ENCODE results near the gene ZNF865.
A peak's percentile ranks its signal among the peaks of the same experiment; 100 is the strongest.
"Not testable (repeated sequence)": the region's sequence is repeated elsewhere in the genome, so short reads cannot be mapped to it uniquely, and the experiment has no call there.

ZNF865 gene

DNA sequence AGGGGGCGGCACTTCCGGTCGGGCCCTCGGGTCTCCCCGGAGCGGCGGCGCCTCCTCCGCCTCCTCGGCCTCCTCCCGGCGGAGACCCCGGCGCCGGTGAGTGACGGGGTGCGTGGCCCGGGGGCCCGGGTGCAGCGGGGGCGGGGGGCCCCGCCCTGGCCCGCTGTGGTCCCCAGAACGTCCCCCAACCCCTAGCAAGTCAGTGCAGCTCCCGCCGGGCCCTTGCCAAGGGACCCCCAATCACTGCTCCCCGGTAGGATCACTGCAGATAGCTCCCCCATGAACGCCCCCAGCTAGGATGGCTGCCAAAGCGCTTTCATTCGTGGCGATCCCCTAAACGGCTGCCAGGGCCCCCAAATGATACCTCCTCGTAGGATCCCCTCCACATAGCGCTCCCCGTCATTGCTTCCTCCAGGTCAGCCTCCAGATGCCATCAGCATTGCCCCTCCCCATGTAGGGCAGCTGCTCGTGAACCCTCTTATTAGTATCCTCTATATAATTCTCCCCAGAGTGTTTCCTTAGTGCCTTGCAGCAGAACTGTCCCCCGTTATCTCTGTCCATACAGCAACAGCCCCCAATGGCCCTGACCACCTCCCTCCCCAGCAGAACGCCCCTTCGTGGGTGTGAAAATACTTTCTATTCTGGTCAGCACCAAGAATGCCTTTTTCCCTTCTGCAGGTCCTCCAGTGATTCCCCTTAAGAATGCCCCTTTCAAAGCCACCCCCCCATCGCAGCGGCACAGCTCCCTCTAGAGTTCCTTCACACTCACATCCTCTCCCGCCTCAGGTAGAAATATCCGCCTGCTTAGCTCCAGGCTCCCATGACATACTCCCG is at the start of gene ZNF865:
Gene ZNF865, plus strand, starts transcription at position 11 of the 834 bp plus-strand sequence. CDS start 7,972 bp downstream, outside the sequence.
- no peak for FAIRE-seq

DNA sequence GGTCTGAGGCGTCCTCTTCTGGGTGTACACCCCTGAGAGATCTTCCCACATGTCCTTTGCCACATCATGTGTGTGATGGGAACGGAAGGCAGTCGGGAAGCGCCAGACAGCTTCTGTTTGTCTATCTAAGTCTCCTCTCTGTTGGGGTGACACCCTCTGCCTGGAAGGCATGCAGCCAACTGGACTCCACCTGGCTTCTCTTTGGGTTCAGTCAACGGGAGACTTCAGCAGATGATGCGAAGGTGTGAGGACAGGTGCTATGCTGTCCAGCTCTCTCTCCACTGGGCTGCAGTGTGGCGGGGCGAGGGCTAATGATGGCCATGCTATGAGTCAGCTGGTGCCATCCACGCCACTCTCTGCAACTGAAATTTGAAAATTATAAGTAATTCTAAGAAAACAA is 45.8 kb upstream of the ZNF865 start:
- no peak for FAIRE-seq

DNA sequence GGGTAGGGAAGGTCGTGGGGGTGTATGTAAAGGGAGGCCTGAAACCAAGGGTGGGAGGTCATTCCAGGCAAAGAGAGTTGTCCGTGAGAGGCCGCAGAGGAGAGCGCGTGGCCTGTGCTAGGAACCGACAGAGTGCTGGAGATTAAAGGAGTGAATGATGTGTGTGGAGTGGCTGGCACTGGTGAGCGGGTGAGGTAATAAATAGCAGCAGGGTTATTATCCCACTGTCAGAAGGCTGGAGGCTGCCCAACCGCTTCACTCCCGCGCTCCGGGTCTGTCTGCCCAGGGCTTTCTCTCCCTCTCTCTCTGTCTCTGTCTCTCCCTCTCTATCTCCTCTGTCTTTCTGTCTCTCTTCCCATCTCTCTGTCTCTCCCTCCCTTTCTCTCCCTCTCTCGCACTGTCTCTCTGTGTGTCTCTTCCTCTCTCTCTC is 42.2 kb upstream of the ZNF865 start:
- no peak for FAIRE-seq

DNA sequence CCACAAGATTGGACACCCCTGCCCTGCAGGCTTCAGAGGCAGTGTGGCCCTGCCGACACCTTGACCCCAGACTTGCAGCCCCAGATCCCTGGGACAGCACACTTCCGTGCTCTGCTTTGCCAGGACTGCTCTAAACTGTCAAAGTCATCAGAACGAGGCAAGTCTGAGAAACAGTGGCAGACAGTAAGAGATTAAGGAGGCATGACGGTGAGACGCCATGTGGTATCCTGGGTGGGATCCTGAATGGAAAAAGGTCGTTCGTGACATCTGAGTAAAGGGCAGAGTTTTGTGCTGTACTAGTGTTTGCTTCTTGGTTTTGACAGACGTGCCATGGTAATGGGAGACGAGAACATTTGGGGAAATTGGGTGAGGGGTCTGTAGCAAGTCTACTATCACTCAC is 38.6 kb upstream of the ZNF865 start:
- FAIRE-seq, result no peak

DNA sequence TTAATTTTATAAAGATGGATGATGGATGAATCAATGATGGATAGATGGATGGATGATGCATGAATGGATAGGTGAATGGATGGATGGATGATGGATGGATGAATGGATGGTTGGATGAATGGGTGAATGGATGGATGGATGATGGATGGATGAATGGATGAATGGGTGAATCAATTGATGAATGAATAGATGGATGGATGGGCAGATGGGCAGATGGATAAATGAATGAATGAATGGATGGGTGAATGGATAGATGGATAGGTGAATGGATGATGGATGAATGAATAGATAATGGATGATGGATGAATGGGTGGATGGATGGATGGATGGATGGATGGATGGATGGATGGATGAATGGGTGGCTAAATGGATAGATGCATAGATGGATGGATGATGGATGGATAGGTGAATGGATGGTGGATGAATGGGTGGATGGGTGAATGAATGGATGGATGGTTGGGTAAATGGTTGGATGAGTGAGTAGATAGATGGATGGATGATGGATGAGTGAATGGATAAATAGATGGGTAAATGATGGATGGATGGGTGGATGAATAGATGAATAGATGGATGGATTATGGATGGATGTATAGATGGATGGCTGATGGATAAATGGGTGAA is 37.6 kb upstream of the ZNF865 start:
- no peak for FAIRE-seq

DNA sequence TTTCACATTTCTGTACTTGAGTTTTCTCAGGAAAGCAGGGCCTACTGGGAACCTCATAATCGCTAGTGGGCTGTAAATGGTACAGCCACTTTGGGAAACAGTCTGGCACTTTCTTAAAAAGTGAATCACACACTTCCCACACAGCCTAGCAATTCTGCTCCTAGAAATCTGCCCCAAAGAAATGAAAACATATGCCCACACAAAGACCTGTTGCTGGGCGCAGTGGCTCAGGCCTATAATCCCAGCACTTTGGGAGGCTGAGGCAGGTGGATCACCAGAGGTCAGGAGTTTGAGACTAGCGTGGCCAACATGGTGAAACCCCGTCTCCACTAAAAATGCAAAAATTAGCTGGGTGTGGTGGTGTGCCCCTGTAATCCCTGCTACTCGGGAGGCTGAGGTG is 36.0 kb upstream of the ZNF865 start:
- FAIRE-seq, result not testable (repeated sequence)

DNA sequence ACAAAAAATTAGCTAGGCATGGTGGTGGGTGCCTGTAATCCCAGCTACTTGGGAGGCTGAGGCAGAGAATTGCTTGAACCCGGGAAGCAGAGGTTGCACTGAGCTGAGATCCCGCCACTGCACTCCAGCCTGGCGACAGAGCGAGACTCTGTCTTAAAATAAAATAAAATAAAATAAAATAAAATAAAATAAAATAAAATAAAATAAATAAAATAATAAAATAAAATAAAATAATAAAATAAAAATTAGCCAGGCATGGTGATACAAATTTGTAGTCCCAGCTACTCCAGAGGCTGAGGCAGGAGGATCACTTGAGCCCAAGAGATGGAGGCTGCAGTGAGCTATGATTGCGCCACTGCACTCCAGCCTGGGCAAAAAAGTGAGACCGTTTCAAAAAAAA is 31.5 kb upstream of the ZNF865 start:
- not testable (repeated sequence) for FAIRE-seq

DNA sequence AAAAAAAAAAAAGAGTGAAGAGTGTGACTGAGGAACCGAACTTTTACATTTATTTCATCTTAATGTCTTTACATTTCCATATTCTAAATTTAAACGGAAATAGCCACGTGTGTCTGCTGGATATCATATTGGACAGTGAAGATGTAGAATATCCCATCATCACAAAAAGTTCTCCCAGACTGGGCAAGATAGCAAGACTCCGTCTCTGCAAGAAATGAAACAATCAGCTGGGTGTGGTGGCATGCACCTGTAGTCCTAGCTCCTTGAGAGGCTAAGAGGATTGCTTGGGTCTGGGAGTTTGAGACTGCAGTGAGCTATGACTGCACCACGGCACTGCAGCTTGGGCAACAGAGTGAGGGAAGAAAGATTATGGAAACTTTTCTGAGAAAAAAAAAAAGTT is 28.7 kb upstream of the ZNF865 start:
- FAIRE-seq, result no peak

DNA sequence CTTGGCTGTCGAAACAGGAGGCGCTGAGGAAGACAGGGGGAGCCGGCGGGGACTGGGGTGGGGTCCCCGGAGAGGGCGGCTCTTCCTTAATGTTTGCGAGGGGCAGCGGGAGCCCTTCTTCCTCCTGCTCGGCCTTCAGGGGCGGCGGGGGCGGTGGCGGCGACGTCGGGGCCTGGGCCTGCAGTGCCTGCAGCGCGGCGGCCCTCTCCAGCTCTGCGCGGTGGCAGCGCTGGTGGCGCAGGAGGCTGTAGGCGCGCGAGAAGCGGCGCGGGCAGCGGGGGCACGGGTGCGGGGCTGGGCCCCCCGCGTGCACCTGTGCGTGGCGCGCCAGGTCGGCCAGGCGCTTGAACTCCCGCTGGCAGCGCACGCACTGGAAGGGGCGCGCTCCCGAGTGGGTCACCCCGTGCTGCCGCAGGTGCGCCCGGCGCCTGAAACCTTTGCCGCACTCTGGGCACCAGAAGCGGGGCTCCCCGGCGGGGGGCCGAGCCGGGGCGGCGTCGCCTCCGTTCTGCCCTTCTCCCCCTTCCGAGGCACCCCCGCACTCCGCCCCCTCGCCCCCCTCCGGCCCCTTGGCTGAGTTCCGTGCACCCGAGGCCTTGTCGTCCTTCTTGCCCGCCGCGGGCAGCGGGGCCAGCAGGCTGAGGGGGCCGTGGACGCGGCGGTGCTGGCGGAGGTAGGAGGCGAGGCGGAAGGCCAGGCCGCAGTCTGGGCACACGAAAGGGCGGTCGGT is 27.3 kb upstream of the ZNF865 start:
- FAIRE-seq, result no peak

DNA sequence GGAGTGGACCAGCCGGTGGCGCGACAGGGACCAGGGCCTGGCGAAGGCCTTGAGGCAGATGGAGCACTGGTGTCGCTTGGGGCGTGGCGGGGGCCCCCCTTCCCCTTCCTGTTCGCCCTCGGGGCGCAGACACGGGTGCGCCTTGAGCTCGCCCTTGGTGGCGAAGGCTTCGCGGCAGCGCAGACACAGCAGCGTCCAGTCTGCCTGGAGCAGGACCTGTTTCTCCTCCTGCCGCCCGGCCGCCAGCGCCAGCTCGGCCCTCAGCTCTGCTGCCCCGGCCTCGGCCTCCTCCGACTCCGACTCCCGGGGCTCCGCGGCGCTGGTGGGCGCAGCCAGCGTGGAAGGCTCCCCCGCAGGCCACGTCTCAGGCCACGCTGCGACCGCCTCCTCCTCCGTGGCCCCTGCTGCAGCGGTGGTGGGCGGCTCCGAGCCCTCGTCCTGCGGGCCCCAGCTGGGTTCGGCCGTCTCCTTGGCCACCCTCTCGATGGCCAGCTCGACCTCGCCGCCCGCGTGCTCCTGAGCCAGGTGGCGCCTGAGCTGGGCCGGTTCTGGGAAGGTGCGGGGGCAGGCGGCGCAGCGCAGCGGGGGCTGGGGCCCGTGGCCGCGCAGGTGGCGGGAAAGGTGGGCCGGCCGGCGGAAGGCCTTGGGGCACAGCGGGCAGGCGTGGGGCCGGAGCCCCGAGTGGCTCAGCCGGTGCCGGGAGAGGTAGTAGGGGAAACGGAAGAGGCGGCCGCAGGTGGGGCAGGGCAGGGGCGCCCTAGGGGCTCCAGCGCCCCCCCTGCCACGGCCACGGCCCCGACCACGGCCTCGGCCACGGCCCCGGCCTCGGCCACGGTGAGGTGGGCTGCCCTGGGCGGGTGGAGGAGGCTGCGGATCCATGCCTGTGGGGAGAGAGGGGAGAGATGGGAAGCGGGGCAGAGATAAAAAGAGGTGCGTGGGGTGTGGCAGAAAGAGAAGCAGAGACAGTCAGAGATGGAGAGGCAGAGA is 26.4 kb upstream of the ZNF865 start:
- no peak for FAIRE-seq

DNA sequence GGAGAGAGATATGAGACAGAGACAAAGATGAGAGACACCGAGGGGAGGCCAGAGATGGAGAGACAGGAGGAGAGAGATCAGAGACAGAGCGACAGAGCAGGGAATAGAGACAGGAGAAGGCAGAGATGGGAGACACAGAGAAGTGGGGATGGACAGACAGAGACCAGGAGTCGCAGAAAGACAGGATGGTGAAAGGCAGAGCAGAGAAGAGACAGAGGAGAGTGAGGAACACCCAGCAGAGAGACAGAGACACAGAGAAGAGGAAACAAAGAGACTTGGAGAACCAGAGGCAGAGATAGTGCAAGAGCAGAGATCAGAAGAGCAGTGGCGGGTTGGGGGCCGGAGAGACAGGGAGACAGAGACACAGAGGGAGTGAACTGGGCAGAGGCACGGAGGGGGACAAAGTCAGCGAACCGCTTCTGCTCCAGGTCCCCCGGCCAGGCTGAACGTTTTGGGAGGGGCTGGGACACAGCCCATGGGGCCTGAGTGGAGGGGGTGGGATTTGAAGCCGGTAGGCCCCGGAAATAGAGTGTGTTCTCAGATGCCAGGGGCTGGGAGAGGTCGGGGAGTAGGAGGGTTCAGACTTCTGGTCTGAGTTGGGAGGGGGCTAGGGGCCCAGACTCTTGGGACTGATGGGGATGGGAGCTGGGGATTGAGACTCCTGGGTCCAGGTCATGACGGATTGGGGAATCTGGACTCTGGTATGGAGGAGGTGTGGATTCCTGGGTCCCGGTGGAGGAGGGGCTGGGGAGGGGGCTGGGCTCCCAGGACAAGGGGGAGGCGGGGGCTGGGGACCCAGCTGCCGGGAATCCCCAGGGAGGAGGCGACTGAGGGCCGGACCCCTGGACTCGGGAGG is 25.5 kb upstream of the ZNF865 start:
- FAIRE-seq, result no peak

DNA sequence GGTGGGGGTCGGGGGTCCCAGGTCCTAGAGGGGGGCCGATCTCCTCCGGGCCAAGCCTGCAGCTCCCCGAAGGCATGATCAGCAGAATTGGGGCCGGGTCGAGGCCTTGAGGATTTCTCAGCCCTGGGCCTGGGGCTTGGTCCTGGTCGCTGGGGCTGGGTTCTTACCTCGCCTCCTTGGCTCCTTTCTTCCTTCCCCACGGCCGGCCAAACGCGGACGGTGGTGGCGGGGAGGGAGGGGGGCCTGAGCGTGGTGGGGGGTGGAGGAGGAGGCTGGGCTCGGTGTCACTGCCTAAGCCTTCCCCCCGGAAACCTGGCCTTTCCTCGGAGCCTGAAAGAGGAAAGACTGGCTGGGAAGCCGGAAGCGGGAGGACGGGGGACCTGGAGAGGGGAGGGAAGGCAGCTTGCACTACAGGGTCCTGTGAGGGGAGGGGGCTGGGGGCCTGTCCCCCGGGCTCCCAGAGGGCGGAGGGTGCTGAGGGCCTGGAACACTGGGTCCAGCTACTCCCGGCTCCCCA is 24.8 kb upstream of the ZNF865 start, which contains the start of gene ZNF579:
Gene ZNF579, minus strand, starts transcription at position 221 of the 517 bp plus-strand sequence. CDS start 1,209 bp downstream, outside the sequence.
- no peak for FAIRE-seq

DNA sequence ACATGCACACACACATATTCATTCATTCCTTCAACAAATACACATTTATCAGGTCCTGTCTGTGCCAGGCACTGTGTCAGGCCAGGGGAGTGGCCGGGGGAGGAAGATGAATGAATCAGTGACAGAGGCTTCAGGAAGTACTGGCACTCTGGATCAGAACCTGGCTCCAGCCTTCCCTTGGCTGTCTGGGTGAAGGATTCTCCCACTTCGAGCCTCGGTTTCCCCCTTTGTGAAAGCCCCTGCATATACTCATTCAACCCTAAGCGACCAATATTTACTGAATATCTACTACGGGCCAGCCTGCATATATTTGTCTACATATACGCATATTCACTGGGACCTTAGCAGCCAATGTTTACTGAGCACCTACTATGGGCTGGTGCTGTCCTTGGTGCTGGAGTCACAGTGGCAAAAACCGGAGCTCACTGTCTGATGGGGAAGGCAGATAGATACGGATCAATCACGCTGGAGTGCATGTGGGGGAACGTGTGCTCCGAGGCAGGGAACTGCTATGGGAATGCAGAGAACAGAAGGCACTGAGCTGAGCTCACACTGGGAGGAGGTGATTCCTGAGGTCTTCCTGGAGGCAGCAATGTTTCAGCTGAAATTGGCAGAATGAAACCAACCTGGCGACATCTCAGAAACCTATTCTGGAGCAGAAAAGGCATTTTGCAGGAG is 24.2 kb upstream of the ZNF865 start:
- FAIRE-seq, result no peak

DNA sequence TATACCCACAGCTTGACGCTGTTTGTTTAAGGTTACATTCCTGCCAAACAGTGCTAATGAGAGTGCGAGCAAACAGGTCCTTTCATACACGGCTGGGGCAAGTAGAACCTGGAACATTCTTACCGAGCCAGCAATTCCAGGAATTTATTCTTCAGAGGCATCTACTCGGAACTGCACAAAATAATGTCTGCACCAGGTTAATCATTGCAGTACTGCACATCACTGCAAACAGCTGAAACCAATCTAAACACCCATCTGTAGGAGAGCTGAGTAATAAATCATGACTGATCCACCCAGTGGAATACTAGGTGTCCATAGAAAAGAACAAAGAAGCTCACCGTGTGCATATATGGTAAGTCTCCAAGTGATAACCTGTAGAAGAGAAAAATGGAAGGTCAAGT is 23.6 kb upstream of the ZNF865 start:
- FAIRE-seq, result peak; percentile 30

DNA sequence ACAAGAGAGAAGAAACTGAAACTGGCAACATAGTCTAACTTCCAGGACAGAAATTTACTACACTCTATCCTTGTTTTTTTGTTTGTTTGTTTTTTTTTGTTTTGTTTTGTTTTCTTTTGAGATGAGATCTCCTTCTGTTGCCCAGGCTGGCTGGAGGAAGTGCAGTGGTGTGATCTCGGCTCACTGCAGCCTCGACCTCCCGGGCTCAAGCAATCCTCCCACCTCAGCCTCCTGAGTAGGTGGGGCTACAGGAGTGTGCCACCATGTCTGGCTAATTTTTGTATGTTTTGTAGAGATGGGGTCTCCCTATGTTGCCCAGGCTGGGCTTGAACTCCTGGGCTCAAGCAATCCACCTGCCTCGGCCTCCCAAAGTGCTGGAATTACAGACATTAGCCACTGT is 23.2 kb upstream of the ZNF865 start:
- not testable (repeated sequence) for FAIRE-seq

DNA sequence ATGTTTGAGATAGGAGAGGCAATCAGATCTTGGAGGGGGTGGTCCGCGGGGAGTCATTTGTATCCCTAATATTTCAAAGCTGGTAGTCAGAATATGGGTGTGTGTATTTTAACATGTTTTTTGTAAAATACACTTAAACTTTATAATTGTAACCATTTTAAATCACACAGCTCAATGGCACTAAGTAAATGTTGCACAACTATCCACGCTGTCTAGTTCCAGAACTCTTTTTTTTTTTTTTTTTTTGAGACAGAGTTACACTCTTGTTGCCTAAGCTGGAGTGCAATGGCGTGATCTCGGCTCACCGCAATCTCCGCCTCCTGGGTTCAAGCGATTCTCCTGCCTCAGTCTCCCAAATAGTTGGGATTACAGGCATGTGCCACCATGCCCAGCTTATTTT is 21.6 kb upstream of the ZNF865 start:
- not testable (repeated sequence) for FAIRE-seq

DNA sequence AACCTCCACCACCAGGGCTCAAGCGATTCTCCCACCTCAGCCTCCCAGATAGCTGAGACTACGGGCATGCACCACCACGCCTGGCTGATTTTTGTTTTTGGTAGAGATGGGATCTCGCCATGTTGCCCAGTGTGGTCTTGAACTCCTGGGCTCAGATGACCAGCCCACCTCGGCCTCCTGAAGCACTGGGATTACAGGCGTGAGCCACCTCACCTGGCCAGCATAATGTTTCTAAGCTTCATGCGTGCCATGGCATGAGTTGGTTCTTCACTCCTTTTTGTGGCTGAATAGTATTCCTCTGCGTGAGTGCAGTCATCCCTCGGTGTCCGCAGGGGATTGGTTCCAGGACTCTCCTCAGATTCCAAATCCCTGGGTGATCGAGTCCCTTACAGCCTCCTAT is 20.6 kb upstream of the ZNF865 start:
- no peak for FAIRE-seq

DNA sequence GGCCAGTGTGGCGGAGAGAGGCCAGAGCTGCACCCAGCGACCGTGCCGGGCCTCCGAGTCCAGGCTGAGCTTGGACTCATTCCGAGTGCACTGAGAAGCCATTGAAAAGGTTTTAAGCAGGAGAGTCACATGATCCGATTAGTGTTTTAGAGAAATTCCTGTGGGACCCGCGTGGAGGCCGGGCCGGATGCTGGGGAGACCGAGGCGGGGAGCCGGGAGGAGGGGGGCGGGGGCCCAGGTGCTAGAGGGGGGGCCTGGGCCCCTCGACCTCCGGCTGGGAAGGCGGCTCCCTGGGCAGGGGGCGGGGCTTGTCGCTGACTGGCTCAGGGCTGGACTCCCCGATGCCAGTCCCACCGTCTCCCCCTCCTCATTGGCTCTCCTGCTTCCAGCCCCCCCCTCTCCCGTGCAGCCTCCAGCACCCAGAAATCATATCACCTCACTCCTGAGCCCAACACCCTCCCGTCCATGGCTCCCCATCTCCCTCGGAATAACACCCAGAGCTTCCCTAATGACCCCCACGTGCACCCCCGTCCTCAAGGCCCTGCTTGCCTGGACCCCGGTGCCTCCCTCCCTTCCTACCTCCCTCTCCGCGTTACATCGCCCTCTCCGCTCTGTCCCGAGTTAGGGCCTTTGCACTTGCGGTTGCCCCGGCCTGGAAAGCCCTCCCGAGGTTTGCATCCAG is 19.6 kb upstream of the ZNF865 start:
- FAIRE-seq, result no peak

DNA sequence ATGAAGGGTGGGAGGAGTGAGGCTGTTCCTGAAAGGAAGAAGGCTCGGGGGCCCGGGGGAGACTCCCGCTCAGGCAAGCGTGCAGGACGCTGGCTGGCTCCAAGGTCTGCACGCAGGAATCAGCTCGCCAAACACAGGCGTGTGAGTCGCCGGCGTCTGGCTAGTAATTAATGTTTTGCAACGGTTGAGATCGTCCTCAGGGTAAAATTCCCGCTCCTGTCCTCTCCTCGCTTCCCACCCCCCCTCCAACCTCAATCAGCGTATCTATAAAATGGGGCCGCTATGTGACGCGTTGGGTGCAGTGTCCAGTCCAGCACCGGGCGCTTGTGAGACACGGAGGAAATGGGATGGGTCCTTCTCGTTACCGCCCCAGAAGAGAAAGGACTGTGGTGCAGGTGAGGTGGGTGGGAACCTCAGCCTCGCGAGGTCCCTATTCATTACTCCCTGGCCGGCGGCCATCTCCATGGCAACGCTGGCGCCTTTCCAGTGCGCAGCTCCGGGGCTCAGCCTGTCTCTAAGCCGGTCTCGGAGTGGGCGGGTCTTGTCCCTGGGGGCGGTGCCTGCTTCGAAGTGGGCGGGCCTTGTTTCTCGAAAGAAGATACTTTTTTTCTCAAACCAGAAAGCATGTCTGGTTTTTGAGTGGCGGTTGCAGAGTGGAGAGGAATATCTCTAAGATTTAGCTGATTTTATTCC is 18.3 kb upstream of the ZNF865 start:
- peak; percentile 65 for FAIRE-seq
